Dedifferentiated amniotic fluid mesenchymal stem cell (primary cell): ENCODE results near the gene HIGD1A.
"Not testable (repeated sequence)": the region's sequence is repeated elsewhere in the genome, so short reads cannot be mapped to it uniquely, and the experiment has no call there.

Experiments used
- DNase-seq: peaks from one replicate; pipeline ENCODE4 v3.0.0-alpha.2; 2016; ENCODE audit errors: extremely low spot score

The HIGD1A gene

DNA sequence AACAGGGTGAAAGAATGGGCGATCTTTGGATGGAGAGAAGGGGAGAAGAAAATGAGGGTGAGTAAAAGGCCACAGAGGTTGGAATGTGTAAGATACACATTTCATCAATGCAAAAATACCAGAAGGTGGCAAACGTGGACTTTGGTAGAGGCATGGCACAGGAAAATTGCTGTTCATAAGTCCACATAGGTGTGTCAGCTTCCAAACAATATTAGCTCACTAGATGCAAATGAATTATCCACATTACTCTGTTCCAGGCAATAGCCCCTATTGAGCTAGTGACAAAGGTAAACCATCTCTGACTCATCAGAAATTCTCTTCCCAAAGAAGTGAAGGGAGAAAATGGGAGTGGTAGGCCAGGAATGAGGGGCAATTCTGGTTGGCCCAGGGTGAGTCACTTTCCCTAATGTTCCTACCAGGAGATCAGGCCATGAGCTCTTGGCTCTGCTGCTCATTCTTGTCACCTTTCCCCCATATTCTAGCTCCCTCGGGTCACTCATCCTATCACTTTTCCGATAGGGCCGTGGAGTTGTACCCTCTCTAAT lies 24.9 kb upstream of the HIGD1A start:
- no peak for DNase-seq

DNA sequence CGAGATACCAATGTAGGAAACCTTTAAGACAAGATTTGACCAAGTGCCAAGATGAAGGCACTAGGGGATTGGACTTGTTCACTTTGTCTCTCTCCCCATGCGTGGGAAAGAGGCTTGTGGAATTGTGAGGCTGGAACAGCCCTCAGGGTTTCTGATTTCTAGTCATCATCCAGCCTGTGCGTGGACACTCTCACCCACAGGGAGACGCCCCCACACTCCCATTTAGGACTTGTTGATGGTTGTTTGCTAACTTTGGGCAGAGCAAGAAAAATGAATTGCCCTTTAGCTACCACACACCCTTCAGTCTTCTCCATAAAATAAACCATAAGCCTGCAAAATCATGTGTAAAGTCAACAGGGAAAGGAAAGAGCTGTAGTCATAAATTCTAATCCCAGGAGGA lies 23.4 kb upstream of the HIGD1A start:
- no peak for DNase-seq

DNA sequence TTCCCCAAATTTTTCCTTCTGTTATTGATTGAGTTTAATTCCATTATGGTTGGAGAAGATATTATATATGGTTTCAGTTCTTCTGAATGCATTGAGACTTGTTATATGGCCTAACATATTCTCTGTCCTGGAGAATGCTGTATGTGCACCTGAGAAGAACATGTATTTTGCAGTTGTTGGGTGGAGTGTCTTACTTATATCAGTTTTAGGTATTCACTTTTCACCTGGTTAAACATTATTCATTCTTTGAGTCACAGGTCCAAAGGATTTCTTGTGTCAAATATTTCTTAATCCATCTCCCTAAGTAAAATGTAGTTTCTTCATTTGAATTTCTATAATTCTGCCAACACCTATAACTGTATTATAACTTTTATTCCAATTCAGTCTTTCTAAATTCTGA lies 22.7 kb upstream of the HIGD1A start:
- no peak for DNase-seq

- DNase-seq: no peak
These were observed 21.9 kb upstream of the HIGD1A start for GRCh38 chr3:42826141-42826540.

GRCh38 chr3:42823351-42823750 lies 19.1 kb upstream of the HIGD1A start:
- no peak for DNase-seq

DNA sequence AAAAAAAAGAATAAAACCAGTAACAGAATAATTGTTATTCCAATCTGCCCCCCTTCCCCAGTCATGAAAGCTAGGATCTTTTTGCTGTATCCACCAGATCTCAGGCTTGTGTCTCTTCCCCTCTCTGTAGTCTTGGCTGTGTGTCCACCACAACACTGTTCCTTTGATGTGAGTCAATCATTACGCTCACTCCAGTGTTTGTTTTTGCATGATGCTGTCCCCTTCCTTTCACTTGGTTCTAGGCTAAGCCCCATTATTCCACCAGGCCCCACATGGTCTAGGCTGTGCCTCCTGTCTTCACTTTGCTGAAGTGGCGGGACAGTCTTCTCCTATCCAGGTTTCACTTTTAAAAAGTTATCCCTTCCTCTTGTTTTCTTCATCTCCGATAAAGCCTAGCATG lies 18.5 kb upstream of the HIGD1A start:
- DNase-seq: no peak

GRCh38 chr3:42820746-42821051 lies 16.4 kb upstream of the HIGD1A start:
- no peak for DNase-seq

DNA sequence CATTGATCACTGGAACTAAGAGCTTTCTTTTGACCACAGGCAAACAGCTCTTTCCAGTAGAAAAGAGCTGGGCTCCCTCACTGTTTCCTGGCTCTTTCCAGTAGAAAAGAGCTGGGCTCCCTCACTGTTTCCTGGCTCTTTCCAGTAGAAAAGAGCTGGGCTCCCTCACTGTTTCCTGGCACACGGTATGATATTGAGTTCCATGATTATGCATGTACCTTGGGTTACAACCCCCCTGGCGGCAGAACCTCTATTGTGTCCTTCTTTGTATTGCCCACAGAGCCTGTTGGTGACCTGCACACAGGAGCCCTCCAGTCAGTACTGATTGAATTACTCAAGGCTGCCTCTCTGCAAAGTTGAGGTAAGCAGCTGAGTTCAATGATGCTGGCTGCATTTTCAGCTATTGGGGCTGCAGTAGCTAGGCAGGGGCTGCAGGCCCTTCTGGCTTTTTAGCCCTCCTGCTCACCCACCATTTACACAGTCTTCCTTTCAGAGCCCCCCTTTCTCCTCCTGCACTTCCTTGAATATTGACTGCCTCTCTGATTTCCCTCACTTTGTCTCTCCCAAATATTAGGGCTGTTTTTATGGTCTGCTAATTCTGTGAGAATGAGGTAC lies 15.2 kb upstream of the HIGD1A start:
- DNase-seq: no peak

DNA sequence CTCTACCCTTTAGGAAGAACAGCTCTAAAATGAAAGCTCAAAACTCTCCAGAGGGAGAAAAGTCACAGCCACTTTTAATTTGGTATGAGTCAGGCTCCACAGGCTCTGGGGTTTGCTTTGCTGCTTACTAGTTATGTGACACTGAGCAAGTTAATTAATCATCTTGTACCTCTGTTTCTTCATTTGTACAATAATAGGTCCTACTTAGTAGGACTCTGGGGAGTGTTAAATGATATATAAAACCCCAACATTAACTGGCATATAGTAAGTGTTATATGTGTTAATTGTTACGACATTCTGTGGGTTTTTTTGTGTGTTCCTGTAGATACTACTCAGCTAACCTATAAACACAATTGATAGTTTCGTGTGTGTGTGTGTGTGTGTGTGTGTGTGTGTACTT lies 11.5 kb upstream of the HIGD1A start:
- no peak for DNase-seq

GRCh38 chr3:42814914-42815507 lies 10.7 kb upstream of the HIGD1A start:
- DNase-seq: no peak

DNA sequence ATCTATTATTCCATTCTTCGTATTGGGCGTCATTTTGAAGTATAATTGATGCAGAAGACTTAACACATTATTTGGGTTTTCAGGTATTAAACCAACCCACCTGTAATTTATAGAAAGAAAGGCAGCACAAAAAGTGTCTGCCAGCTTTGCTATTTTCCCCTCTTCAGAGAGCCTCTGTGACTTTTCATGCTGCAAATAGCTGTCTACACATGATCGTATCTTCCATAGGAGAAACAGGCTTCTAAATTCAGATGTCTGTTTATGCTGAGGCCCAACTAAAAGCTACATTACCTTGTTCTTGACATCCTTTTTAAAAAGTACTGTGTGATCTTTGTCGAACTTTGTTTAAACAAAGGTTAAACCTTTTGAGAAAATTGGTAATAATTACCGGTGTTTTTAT lies 10.0 kb upstream of the HIGD1A start:
- no peak for DNase-seq

DNA sequence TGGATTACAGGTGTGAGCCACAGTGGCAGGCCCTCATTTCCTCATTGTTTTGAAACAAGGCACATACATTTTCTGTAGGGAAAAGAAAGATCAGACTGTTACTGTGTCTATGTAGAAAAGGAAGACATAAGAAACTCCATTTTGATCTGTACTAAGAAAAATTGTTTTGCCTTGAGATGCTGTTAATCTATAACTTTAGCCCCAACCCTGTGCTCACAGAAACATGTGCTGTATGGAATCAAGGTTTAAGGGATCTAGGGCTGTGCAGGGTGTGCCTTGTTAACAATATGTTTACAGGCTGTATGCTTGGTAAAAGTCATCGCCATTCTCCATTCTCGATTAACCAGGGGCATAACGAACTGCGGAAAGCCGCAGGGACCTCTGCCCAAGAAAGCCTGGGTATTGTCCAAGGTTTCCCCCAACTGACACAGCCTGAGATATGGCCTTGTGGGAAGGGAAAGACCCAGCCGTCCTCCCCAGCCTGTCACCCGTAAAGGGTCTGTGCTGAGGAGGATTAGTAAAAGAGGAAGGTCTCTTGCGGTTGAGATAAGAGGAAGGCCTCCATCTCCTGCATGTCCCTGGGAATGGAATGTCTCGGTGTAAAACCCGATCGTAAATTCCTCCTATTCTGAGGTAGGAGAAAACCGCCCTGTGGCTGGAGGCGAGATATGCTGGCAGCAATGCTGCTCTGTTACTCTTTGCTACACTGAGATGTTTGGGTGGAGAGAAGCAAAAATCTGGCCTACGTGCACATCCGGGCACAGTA lies 7.0 kb upstream of the HIGD1A start:
- DNase-seq: not testable (repeated sequence)

GRCh38 chr3:42810706-42811105 lies 6.4 kb upstream of the HIGD1A start:
- DNase-seq: not testable (repeated sequence)

DNA sequence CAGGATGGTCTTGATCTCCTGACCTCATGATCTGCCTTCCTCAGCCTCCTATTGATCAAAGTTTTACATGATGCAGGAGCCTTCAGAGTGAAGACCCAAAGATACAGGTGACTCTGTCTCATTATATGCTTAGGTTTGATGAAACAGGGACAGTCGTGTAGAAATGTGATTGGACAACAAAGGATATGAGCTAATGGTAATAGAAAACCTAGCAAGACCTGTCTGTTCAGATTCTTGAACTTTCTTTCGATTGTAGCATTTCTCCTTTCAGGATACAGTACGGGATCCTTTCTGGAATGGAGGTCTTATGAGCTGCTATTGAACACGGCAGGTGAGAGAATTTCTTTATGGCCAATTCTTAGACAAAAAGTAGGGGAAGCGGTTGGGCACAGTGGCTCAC lies 4.9 kb upstream of the HIGD1A start, which contains the start of gene ACKR2:
Gene ACKR2 (plus strand): TSS at position 244 of the 400 bp plus-strand sequence. CDS start 55,058 bp downstream, outside the sequence.
- DNase-seq: no peak

DNA sequence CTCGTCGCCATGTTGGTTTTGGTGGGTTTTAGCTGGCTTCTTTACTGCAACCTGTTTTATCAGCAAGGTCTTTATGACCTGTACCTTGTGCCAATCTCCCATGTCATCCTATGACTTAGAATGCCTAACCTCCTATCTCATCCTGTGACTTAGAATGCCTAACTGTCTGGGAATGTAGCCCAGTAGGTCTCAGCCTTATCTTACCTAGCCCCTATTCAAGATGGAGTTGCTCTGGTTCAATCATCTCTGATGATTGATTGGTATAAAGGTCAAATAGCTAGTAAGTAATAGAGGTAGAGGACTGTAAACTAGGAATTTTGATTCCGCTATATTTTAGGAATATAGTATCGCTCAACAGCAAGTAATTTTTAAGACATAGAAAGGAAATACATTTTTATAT lies 3.6 kb upstream of the HIGD1A start:
- no peak for DNase-seq

- no peak for DNase-seq
These were observed 991 bp upstream of the HIGD1A start for GRCh38 chr3:42805141-42805821.

DNA sequence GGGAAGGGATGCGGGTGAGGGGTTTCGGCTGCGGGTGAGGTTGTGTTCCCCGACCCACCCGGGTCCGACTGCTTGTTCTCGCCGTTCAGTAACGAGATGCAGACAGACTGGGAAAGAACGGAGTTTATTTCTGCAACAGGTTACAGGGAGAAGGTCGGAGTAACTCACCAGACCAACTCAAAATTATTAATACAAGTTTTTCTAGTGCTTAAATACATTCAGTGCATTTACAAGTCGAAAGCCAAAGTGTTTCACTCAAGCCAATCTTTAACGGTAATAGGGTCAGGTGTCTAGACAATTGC lies 492 bp upstream of the HIGD1A start:
- no peak for DNase-seq

DNA sequence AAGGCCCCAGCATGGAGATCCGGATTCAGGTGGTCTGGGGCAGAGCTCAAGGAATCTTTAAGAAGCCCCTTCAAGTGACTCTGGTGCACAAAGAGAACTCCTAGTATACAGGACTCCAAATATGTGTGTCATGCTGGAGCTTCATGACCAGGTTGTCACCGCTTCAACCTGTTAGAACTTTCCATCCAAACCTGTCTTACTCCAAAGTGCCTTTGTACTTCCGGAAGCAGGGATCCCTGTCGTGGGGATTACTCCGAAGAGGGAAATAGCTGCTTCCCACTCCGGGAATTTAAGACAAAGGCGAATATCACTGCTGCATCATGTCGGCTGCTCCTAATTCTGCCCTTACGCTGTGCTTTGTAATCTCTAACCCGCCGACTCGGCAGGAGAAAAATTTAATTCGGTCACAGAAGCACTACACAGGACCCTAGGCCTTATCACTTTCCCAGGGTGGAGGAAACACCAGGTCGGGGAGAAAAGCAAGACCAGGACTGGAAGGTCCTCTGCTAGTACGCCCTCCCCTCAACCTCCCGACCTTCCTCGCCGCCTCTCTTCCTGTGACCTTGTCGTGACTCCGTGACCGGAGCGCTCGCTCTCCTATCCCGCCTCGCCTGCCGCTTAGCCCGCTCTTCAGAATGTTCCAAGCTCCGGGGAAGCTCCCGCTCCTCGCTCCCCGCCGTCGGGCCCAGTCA lies 730 bp downstream of the HIGD1A start:
- no peak for DNase-seq

DNA sequence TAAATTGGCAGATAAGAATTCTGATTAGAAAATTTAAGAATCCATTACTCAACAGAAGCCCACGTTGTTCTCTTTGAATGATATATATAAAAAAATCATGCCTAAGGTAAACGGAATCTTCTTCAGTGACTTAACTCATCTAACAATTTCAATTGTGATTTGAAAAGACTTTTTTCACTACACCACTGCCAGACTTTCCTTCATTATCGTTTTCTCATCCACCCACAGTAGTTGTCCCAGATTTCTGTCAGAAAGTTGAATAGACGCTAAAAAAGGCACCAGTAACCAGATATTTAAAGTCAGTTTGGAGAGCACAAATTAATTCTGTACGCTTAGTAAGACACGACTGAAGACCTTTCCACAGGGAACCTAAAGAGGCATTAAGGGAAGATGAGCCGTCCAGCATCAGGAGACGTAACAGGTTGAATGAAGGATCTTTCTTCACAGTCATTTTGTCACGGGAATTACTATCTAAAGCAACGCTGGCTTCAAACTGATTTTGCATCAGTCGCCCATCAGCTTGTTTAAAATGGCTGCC lies 1.3 kb downstream of the HIGD1A start:
- no peak for DNase-seq

DNA sequence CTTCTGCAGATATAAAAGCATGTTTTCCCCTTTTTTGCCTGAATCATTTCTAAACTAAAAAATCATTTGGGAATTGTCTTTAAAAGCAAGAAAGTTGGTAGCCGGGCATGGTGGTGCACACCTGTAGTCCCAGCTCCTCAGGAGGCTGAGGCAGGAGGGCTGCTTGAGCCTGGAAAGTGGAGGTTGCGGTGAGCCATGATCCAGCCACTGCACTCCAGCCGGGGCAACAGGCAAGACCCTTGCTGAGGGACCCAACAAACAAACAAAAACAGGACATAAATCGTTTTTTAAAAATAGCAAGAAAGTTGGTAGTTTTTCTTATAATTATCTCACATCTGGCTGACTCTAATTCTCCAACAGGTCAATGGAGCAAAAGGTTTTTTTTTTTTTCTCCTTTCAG lies 2.5 kb downstream of the HIGD1A start:
- no peak for DNase-seq

GRCh38 chr3:42801048-42801620 lies 3.2 kb downstream of the HIGD1A start:
- no peak for DNase-seq
